ENCODE results near the gene NEMP2.

Gene NEMP2

GRCh38 chr2:190554357-190555006 lies 20.0 kb upstream of the NEMP2 start:
- no peak for DNase-seq

GRCh38 chr2:190553254-190553653 lies 18.7 kb upstream of the NEMP2 start:
- DNase-seq, result no peak

DNA sequence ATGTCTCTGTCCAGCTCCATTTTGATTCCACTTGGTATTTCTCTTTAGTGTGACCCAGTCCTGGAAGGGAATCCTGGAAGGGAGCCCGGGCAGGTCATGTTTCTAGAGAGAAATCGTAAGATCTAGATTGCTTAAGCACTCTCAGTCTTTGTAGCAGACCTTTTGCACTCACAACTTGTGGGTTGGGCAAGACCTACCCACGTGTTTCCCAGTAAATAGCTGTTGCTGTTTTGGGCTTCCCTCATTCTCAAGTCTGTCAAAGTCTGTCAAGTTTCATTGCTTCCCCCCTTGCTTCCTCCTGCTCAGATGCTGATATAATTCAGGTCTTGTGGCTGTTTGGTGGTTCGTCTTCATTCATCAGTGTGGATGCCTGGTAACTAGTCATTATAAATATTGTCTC lies 17.4 kb upstream of the NEMP2 start:
- DNase-seq, result no peak

GRCh38 chr2:190550137-190550536 lies 15.6 kb upstream of the NEMP2 start:
- no peak for DNase-seq

GRCh38 chr2:190547886-190548285 lies 13.4 kb upstream of the NEMP2 start:
- DNase-seq, result no peak

DNA sequence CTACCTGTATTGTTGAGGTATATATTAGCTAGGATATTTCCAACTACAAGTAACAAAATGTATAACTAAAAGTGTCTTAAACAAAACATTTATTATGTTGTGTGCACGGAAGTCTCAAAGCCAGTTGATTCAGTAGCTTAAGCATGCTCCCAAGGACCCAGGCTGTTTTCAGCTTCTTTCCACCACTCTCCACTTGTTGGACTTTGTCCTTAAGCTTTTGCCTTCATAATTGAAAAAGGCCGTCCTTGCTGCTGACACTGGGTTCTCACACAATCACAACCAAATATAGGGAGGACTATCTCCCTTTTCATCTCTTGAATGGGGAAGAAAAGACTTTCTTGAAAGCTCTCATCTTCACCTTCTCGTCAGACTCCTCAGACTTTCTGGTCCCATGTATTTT lies 12.2 kb upstream of the NEMP2 start:
- no peak for DNase-seq

- no peak for DNase-seq
These were observed 11.2 kb upstream of the NEMP2 start for GRCh38 chr2:190545555-190546385.

DNA sequence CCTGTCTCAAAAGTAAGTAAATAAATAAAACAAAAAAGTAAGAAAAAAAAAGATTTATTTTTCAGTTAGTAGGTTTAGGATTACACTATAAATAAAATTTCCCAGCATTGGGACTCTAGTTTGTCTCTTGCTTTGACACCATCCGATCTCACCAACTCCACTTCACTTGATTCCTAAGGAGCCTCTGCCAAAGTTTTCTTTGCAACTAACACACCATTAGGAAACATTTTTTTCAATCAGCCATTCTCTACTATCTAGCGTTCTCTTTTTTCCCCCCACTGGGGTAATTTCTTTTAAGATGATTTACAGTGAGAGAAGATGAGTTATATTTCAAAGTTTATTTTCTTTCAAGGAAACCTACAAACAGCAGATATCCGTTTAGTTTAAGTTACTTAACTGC lies 10.6 kb upstream of the NEMP2 start:
- DNase-seq, result no peak

- no peak for DNase-seq
These were observed 5.5 kb upstream of the NEMP2 start for GRCh38 chr2:190540048-190540447.

GRCh38 chr2:190538201-190538600 lies 3.7 kb upstream of the NEMP2 start:
- DNase-seq, result no peak

- DNase-seq, result no peak
These were observed 3.2 kb upstream of the NEMP2 start for GRCh38 chr2:190537765-190538164.

DNA sequence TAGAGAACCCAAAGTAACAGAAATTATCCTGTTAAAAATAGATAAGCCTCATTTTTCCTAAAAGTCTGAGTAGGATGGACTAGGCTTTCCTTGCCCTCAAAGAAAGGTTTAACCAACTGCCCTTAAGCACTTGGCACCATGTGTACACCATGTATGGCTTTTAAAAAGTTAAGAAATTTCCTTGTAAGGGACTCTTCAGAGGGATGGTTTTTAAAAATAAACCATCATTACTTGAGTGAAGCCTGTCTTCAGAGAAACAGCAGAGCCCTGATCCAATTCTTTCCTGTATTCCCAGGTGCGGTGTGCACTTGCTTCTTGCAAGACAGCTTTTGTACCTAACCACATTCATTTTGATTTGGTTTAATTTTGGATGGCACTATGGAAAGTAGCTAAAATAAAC lies 1.1 kb upstream of the NEMP2 start:
- no peak for DNase-seq

DNA sequence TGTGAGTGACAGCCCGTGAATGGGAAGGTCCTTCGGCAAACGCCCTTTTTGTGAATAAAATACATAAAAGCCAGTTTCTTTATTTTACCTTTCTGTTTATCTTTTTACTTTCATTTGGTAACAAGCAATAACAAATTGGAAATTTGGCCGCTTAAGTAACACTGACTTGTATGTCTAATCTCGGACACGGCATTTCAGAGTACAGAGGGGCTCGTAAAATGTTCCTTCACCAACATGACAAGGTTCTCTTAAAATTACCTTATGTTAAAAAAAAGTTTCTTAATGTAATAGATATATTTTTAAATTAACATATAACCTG lies 558 bp upstream of the NEMP2 start:
- peak; percentile 36 for DNase-seq

- no peak for DNase-seq
These were observed 583 bp downstream of the NEMP2 start for GRCh38 chr2:190533968-190534309.

DNA sequence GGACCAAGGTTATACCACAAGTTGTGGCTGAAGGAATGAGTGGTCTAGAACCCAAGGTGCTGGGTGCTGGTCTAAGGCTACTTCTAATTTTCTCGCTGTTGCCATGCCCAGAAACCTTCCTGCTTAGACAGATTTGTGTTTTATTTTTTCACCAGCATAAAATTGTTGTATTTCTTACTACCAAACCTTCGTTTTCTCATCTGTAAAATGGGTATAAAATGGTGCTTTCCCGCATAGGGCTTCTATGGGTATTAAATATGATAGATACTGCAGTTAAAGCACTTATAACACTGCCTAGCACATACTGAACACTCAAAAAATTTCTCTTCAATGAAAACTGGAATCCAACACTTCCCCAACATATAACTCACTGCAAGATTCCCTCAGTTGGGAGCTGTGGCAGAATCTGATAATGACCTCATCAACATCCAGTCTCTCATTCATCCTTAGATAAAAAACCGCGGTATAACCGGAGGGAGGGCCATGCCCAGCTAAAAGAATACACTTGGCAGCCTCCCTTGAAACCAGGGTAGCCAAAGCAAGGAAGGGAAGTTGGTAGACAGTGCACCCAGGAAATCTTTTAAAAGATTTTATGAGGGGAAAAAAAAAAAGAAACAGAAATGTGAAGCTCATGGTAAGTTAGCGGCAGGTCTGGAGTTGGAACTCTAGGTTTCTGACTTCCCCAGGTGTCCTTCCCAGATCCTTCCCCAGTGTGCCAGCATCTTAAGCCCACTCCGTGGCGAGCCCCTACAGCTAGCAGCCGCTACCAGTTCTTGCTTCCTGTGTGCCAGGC lies 1.2 kb downstream of the NEMP2 start:
- no peak for DNase-seq

- DNase-seq, result peak; percentile 7
These were observed 1.9 kb downstream of the NEMP2 start for GRCh38 chr2:190532581-190532980.

DNA sequence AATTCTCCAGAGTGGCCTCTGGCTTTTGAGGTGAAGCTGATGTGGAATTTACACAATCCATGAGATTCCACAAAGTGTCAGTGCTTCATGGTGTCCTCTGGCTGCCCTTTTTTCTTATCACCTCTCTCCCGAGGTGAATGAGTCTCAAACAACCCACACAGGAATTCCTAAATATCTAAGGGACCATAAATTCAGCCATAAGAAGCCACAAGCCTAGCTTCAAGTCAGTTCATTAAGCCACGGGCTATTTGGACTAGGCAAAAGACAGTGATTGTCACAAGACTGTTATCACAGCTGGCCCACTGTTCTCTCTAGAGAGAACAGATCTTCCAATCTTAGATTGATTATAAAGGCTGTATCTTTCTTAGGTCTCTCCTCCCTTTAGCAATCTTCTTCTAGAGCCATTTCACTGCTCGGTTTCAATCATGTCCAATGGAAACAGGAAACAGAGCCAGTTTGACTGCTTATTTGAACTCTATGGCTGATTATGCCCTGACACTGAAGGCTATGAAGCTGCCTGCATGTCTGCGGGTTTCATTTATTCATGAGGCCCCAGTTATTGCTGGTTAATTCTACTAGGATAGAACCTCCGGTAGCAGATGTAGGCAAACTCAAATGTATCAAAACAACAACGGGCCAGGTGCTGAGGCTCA lies 4.1 kb downstream of the NEMP2 start:
- no peak for DNase-seq

GRCh38 chr2:190529486-190530247 lies 4.9 kb downstream of the NEMP2 start:
- no peak for DNase-seq

GRCh38 chr2:190528521-190529001 lies 6.0 kb downstream of the NEMP2 start:
- DNase-seq, result no peak

GRCh38 chr2:190527918-190528317 lies 6.6 kb downstream of the NEMP2 start:
- no peak for DNase-seq

GRCh38 chr2:190527214-190527613 lies 7.3 kb downstream of the NEMP2 start:
- no peak for DNase-seq

DNA sequence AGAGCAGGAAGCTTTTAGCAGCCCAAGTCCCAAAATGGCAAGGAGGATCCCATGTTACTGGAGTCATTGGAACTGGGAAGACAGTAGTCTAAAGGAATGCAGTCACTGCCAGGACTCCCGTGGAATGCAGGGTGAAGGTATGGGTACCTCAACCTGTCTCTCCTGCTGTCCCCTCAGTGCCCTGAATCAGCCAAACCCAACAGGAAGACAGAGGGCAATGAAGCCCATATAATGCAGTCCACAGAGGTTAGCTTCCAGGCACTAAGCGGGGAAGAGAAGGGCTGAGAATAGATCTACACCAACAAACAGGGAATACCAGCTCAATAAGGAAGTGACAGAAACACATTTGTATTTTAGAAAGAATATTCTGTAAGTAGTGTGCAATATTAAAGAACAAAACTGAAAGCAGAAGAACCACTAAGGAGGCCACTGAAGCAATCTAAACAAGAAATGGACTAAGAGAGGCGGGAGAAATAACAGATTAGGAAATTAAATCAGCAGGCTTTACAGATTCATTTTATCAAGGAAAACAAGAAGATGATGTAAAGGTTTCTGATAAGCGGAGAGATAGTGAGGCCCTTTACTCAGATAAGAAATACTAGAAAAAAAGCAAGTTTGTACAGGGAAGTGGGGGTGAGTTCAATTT lies 8.3 kb downstream of the NEMP2 start:
- no peak for DNase-seq
